Measurements from ENCODE around the gene SUSD6. TPM values are rescaled to one million over a fixed set of nuclear protein-coding genes. Genes with fewer than 3 reads are reported as not detected.
"Not testable (repeated sequence)": the region's sequence is repeated elsewhere in the genome, so short reads cannot be mapped to it uniquely, and the experiment has no call there.

SUSD6 gene
- total RNA-seq, 1 donor from 2014 or later = 34.7 TPM

- Mint-ChIP-seq H3K27ac (peak overlapping the region; percentile 18), H3K9me3 (peaks cover 19% of the 10 kb centered on the region), H3K4me1 (peaks cover 35% of the 10 kb centered on the region), H3K27me3 (ENCODE audit: low read depth) (no peaks in the 10 kb centered on the region), H3K4me3 (no peak overlapping the region), H3K36me3 (peaks cover 19% of the 10 kb centered on the region)
- DNase-seq (ENCODE audit: low spot score in 2 of 2, unreplicated experiment in 2 of 2) = no peak
- no peak for TF ChIP-seq CTCF (IDR thresholded peaks at IDR 0.05; ENCODE audit: unreplicated experiment)
These were observed 26.2 kb downstream of the SUSD6 start for GRCh38 chr14:69637503-69638031.

- no peak for TF ChIP-seq CTCF (IDR thresholded peaks at IDR 0.05; ENCODE audit: unreplicated experiment)
- H3K27ac Mint-ChIP-seq = no peak overlapping the region
- peaks cover 32% of the 10 kb centered on the region for H3K4me1 Mint-ChIP-seq
- H3K27me3 Mint-ChIP-seq (ENCODE audit: low read depth) = no peaks in the 10 kb centered on the region
- peaks cover 22% of the 10 kb centered on the region for H3K9me3 Mint-ChIP-seq
- no peak for DNase-seq (ENCODE audit: low spot score in 2 of 2, unreplicated experiment in 2 of 2)
- peaks cover 25% of the 10 kb centered on the region for H3K36me3 Mint-ChIP-seq
- no peak overlapping the region for H3K4me3 Mint-ChIP-seq
These were observed 29.5 kb downstream of the SUSD6 start for GRCh38 chr14:69640931-69641330.

GRCh38 chr14:69642212-69642793, 30.9 kb downstream of the SUSD6 start:
- H3K36me3 Mint-ChIP-seq = peaks cover 29% of the 10 kb centered on the region
- H3K9me3 Mint-ChIP-seq = peaks cover 22% of the 10 kb centered on the region
- not testable (repeated sequence) for H3K27me3 Mint-ChIP-seq (ENCODE audit: low read depth); H3K27ac Mint-ChIP-seq; DNase-seq (ENCODE audit: low spot score in 2 of 2, unreplicated experiment in 2 of 2); H3K4me3 Mint-ChIP-seq
- peaks cover 24% of the 10 kb centered on the region for H3K4me1 Mint-ChIP-seq

- Mint-ChIP-seq H3K27me3 (ENCODE audit: low read depth) (no peaks in the 10 kb centered on the region), H3K9me3 (peaks cover 22% of the 10 kb centered on the region), H3K4me3 (no peak overlapping the region), H3K36me3 (peaks cover 29% of the 10 kb centered on the region), H3K27ac (peak overlapping the region; percentile 29), H3K4me1 (peaks cover 16% of the 10 kb centered on the region)
- DNase-seq (ENCODE audit: low spot score in 2 of 2, unreplicated experiment in 2 of 2) = no peak
- no peak for TF ChIP-seq CTCF (IDR thresholded peaks at IDR 0.05; ENCODE audit: unreplicated experiment)
These were observed 32.2 kb downstream of the SUSD6 start for GRCh38 chr14:69643430-69644200.

GRCh38 chr14:69644814-69645213, 33.4 kb downstream of the SUSD6 start:
- no peak overlapping the region for H3K27ac Mint-ChIP-seq
- no peak overlapping the region for H3K4me3 Mint-ChIP-seq
- H3K9me3 Mint-ChIP-seq = peaks cover 22% of the 10 kb centered on the region
- H3K27me3 Mint-ChIP-seq (ENCODE audit: low read depth) = no peaks in the 10 kb centered on the region
- no peak for DNase-seq (ENCODE audit: low spot score in 2 of 2, unreplicated experiment in 2 of 2)
- peaks cover 25% of the 10 kb centered on the region for H3K4me1 Mint-ChIP-seq
- no peak for TF ChIP-seq CTCF (IDR thresholded peaks at IDR 0.05; ENCODE audit: unreplicated experiment)
- peaks cover 29% of the 10 kb centered on the region for H3K36me3 Mint-ChIP-seq

GRCh38 chr14:69647213-69647612, 35.8 kb downstream of the SUSD6 start:
- Mint-ChIP-seq H3K4me3 (no peak overlapping the region), H3K9me3 (peaks cover 5% of the 10 kb centered on the region), H3K27ac (no peak overlapping the region), H3K27me3 (ENCODE audit: low read depth) (no peaks in the 10 kb centered on the region), H3K36me3 (peaks cover 12% of the 10 kb centered on the region), H3K4me1 (peaks cover 48% of the 10 kb centered on the region)
- DNase-seq (ENCODE audit: low spot score in 2 of 2, unreplicated experiment in 2 of 2) = no peak
- no peak for TF ChIP-seq CTCF (IDR thresholded peaks at IDR 0.05; ENCODE audit: unreplicated experiment)

- not testable (repeated sequence) for H3K9me3 Mint-ChIP-seq; H3K36me3 Mint-ChIP-seq; H3K4me3 Mint-ChIP-seq; H3K27ac Mint-ChIP-seq; H3K27me3 Mint-ChIP-seq (ENCODE audit: low read depth); DNase-seq (ENCODE audit: low spot score in 2 of 2, unreplicated experiment in 2 of 2)
- H3K4me1 Mint-ChIP-seq = peaks cover 48% of the 10 kb centered on the region
These were observed 36.2 kb downstream of the SUSD6 start for GRCh38 chr14:69647642-69648041.

Measured in mesothelial cell of epicardium (in vitro differentiated cells).